HEK293 (cell line): ENCODE measurements around the gene PRMT1.

ENCODE experiments used
- IKZF3 ChIP-seq: fragments of 450-650 bp; IDR thresholded peaks from 2 replicates; pipeline ENCODE4 v1.5.0; 2018; ENCODE audit warnings: missing biosample characterization, mild to moderate bottlenecking, missing genetic modification characterization, moderate library complexity
- KLF1 ChIP-seq: fragments of 450-650 bp; formaldehyde crosslinking; IDR thresholded peaks from 2 replicates; pipeline ENCODE4 v1.5.1; 2016; ENCODE audit warnings: missing biosample characterization, missing genetic modification characterization
- REPIN1 ChIP-seq: fragments of 450-650 bp; formaldehyde crosslinking; IDR thresholded peaks from 2 replicates; pipeline ENCODE4 v1.5.1; 2017; ENCODE audit warnings: missing biosample characterization, missing genetic modification characterization, low read depth
- WT1 ChIP-seq: fragments of 450-650 bp; formaldehyde crosslinking; IDR thresholded peaks from 2 replicates; pipeline ENCODE4 v1.5.1; 2016; ENCODE audit warnings: missing biosample characterization, missing genetic modification characterization
- ZBTB48 ChIP-seq: fragments of 450-650 bp; formaldehyde crosslinking; IDR thresholded peaks from 2 replicates; pipeline ENCODE4 v1.5.1; 2016; ENCODE audit warnings: missing biosample characterization, missing genetic modification characterization
- ZNF148 ChIP-seq: fragments of 450-650 bp; formaldehyde crosslinking; IDR thresholded peaks from 2 replicates; pipeline ENCODE4 v1.5.0; 2017; ENCODE audit warnings: missing biosample characterization, missing genetic modification characterization, borderline replicate concordance
- ZNF174 ChIP-seq: fragments of 450-650 bp; formaldehyde crosslinking; IDR thresholded peaks from 2 replicates; pipeline ENCODE4 v1.5.0; 2017; ENCODE audit warnings: missing biosample characterization, mild to moderate bottlenecking, missing genetic modification characterization
- ZNF175 ChIP-seq: fragments of 450-650 bp; formaldehyde crosslinking; IDR thresholded peaks from 2 replicates; pipeline ENCODE4 v1.5.1; 2016; ENCODE audit warnings: missing biosample characterization, missing genetic modification characterization
- ZNF221 ChIP-seq: fragments of 450-650 bp; formaldehyde crosslinking; IDR thresholded peaks from 2 replicates; pipeline ENCODE4 v1.5.1; 2017; ENCODE audit warnings: missing biosample characterization, missing genetic modification characterization, borderline replicate concordance
- ZNF23 ChIP-seq: fragments of 450-650 bp; formaldehyde crosslinking; IDR thresholded peaks from 2 replicates; pipeline ENCODE4 v1.5.1; 2016; ENCODE audit warnings: missing biosample characterization, missing genetic modification characterization, borderline replicate concordance
- ZNF24 ChIP-seq: fragments of 450-650 bp; formaldehyde crosslinking; IDR thresholded peaks from 2 replicates; pipeline ENCODE4 v1.5.1; 2016; ENCODE audit warnings: missing biosample characterization, missing genetic modification characterization
- ZNF26 ChIP-seq: fragments of 450-650 bp; formaldehyde crosslinking; IDR thresholded peaks from 2 replicates; pipeline ENCODE4 v1.5.1; 2016; ENCODE audit warnings: missing biosample characterization, missing genetic modification characterization
- ZNF366 ChIP-seq: fragments of 450-650 bp; formaldehyde crosslinking; conservative IDR thresholded peaks from 2 replicates; pipeline ENCODE4 v1.5.1; 2016; ENCODE audit warnings: missing biosample characterization, missing genetic modification characterization
- ZNF398 ChIP-seq: fragments of 450-650 bp; formaldehyde crosslinking; IDR thresholded peaks from 2 replicates; pipeline ENCODE4 v1.5.1; 2017; ENCODE audit warnings: missing biosample characterization, missing genetic modification characterization
- ZNF544 ChIP-seq: fragments of 450-650 bp; formaldehyde crosslinking; IDR thresholded peaks from 2 replicates; pipeline ENCODE4 v1.5.0; 2017; ENCODE audit warnings: missing biosample characterization, missing genetic modification characterization
- ZNF571 ChIP-seq: fragments of 450-650 bp; formaldehyde crosslinking; IDR thresholded peaks from 2 replicates; pipeline ENCODE4 v1.5.0; 2017; ENCODE audit warnings: missing biosample characterization, missing genetic modification characterization
- ZNF623 ChIP-seq: fragments of 450-650 bp; formaldehyde crosslinking; IDR thresholded peaks from 2 replicates; pipeline ENCODE4 v1.5.1; 2016; ENCODE audit warnings: missing biosample characterization, missing genetic modification characterization
- ZNF660 ChIP-seq: fragments of 450-650 bp; IDR thresholded peaks from 2 replicates; pipeline ENCODE4 v1.5.1; 2018; ENCODE audit warnings: missing biosample characterization, mild to moderate bottlenecking, missing genetic modification characterization
- ZNF677 ChIP-seq: fragments of 450-650 bp; IDR thresholded peaks from 2 replicates; pipeline ENCODE4 v1.5.0; 2018; ENCODE audit warnings: missing biosample characterization, mild to moderate bottlenecking, missing genetic modification characterization, moderate library complexity
- ZNF776 ChIP-seq: fragments of 450-650 bp; formaldehyde crosslinking; IDR thresholded peaks from 2 replicates; pipeline ENCODE4 v1.5.0; 2017; ENCODE audit warnings: missing biosample characterization, missing genetic modification characterization, borderline replicate concordance
- ZNF791 ChIP-seq: fragments of 450-650 bp; formaldehyde crosslinking; IDR thresholded peaks from 2 replicates; pipeline ENCODE4 v1.5.1; 2016; ENCODE audit warnings: missing biosample characterization, missing genetic modification characterization
- ZSCAN23 ChIP-seq: fragments of 450-650 bp; formaldehyde crosslinking; IDR thresholded peaks from 2 replicates; pipeline ENCODE4 v1.5.1; 2016; ENCODE audit warnings: missing biosample characterization, missing genetic modification characterization
- ZXDB ChIP-seq: fragments of 450-650 bp; formaldehyde crosslinking; IDR thresholded peaks from 2 replicates; pipeline ENCODE4 v1.5.1; 2016; ENCODE audit warnings: missing biosample characterization, missing genetic modification characterization
- TF ChIP-seq, protein P1 (sequence below): fragments of 450-650 bp; formaldehyde crosslinking; IDR thresholded peaks from 2 replicates; pipeline ENCODE4; 2016; ENCODE audit warnings: missing biosample characterization, missing genetic modification characterization
- TF ChIP-seq, protein P2 (sequence below): fragments of 450-650 bp; formaldehyde crosslinking; IDR thresholded peaks from 2 replicates; pipeline ENCODE4 v1.5.1; 2017; ENCODE audit warnings: missing biosample characterization, missing genetic modification characterization
- TF ChIP-seq, protein P3 (sequence below): fragments of 450-650 bp; formaldehyde crosslinking; IDR thresholded peaks from 2 replicates; pipeline ENCODE4 v1.5.1; 2017; ENCODE audit warnings: missing biosample characterization, missing genetic modification characterization
- TF ChIP-seq, protein P4 (sequence below): fragments of 450-650 bp; formaldehyde crosslinking; IDR thresholded peaks from 2 replicates; pipeline ENCODE4 v1.5.1; 2016; ENCODE audit warnings: missing biosample characterization, missing genetic modification characterization

PRMT1 gene

GRCh38 chr19:49677231-49677900, at the start of gene PRMT1 (continued):
- TF ChIP-seq ZNF23 (tag by site-specific recombination) (no peak), ZNF26 (tag by site-specific recombination) (no peak), ZNF366 (tag by site-specific recombination) (no peak), ZNF174 (tag by site-specific recombination) (no peak), ZBTB48 (peak; percentile 68; the same call in 1 of the 2 replicates), ZNF623 (no peak), ZNF221 (tag by site-specific recombination) (no peak), ZNF660 (tag by site-specific recombination) (no peak), ZNF776 (tag by site-specific recombination) (no peak), KLF1 (peak; percentile 61), ZNF791 (tag by site-specific recombination) (no peak), ZNF544 (tag by site-specific recombination) (no peak), ZNF148 (tag by site-specific recombination) (no peak), WT1 (tag by site-specific recombination) (peak; percentile 55; the same call in 1 of the 2 replicates), ZNF571 (tag by site-specific recombination) (no peak), ZNF398 (tag by site-specific recombination) (peak; percentile 77), REPIN1 (no peak), ZNF175 (tag by site-specific recombination) (no peak), ZNF677 (no peak), ZNF24 (no peak), ZXDB (tag by site-specific recombination) (peak; percentile 96), ZSCAN23 (no peak), IKZF3 (tag by site-specific recombination) (0 out of 2 replicates have a peak, but pooled peaks have one; percentile 73)
- TF ChIP-seq, protein P1, sequence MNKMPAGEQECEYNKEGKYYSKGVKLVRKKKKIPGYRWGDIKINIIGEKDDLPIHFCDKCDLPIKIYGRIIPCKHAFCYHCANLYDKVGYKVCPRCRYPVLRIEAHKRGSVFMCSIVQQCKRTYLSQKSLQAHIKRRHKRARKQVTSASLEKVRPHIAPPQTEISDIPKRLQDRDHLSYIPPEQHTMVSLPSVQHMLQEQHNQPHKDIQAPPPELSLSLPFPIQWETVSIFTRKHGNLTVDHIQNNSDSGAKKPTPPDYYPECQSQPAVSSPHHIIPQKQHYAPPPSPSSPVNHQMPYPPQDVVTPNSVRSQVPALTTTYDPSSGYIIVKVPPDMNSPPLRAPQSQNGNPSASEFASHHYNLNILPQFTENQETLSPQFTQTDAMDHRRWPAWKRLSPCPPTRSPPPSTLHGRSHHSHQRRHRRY (tag by site-specific recombination): no peak
- TF ChIP-seq, protein P2, sequence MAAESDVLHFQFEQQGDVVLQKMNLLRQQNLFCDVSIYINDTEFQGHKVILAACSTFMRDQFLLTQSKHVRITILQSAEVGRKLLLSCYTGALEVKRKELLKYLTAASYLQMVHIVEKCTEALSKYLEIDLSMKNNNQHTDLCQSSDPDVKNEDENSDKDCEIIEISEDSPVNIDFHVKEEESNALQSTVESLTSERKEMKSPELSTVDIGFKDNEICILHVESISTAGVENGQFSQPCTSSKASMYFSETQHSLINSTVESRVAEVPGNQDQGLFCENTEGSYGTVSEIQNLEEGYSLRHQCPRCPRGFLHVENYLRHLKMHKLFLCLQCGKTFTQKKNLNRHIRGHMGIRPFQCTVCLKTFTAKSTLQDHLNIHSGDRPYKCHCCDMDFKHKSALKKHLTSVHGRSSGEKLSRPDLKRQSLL: 0 out of 2 replicates have a peak, but pooled peaks have one; percentile 34
- TF ChIP-seq, protein P3, sequence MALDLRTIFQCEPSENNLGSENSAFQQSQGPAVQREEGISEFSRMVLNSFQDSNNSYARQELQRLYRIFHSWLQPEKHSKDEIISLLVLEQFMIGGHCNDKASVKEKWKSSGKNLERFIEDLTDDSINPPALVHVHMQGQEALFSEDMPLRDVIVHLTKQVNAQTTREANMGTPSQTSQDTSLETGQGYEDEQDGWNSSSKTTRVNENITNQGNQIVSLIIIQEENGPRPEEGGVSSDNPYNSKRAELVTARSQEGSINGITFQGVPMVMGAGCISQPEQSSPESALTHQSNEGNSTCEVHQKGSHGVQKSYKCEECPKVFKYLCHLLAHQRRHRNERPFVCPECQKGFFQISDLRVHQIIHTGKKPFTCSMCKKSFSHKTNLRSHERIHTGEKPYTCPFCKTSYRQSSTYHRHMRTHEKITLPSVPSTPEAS (tag by site-specific recombination): 0 out of 2 replicates have a peak, but pooled peaks have one; percentile 27
- TF ChIP-seq, protein P4, sequence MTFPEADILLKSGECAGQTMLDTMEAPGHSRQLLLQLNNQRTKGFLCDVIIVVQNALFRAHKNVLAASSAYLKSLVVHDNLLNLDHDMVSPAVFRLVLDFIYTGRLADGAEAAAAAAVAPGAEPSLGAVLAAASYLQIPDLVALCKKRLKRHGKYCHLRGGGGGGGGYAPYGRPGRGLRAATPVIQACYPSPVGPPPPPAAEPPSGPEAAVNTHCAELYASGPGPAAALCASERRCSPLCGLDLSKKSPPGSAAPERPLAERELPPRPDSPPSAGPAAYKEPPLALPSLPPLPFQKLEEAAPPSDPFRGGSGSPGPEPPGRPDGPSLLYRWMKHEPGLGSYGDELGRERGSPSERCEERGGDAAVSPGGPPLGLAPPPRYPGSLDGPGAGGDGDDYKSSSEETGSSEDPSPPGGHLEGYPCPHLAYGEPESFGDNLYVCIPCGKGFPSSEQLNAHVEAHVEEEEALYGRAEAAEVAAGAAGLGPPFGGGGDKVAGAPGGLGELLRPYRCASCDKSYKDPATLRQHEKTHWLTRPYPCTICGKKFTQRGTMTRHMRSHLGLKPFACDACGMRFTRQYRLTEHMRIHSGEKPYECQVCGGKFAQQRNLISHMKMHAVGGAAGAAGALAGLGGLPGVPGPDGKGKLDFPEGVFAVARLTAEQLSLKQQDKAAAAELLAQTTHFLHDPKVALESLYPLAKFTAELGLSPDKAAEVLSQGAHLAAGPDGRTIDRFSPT (tag by site-specific recombination): no peak
